ENCODE measurements around the gene UROC1.
A peak's percentile ranks its signal among the peaks of the same experiment; 100 is the strongest.

UROC1 gene

DNA sequence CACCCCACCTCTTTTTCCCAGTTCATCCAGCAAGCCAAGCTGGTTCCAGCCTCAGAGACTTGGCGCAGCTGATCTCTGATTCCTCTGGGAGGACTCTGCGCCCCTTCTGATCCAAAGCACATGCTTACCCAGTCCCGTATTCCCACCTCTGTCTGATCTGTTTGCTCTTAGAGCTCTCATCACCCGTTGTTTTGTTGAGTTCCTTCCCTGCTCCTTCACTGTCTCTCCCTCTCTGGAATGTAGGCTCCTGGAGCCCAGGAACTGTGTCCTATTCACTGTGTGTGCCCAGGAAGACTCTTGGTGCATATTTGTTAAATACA lies 40.6 kb downstream of the UROC1 start:
- no peak for DNase-seq

DNA sequence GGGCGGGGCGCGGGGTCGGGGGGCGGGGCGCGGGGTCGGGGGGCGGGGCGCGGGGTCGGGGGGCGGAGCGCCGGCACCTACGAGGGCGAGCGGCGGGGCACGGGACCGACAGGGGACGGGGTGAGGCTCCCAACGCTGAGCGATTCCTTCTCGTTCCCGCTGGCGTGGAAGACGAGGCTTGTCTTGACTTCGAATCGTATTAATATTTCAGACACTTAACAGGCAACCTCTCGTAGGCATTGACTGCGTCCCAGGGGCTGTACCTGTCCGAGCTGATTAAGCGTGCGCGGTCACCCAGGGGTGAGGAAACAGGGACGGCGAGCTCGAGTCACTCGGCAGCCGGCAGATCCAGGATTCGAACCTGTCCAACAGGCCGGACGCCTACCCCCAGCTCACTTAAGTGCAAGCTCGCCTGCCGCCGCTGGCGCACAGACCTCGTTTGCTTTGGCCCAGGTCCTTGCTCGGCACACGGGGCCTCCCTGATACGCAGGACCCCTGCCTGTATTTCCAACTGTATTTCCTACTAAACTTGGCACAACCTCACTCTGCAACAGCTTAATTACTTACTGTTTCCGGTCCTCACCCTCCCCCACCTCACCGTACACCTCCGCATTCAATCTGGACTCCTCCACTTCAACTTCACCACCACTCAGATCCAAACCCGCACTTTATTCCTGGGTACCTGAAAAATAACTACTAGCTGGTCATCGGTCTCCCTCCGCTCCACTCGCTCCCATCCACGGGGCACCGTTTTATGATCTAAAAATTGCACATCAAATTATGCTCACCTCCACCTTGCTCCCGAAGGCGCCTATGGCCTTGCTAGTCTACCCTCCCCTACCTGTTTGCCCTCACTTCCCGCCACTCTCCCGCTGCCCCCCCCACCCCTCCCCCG lies 41.2 kb downstream of the UROC1 start:
- peak in 1 of 5 experiments; percentile 54 for DNase-seq

DNA sequence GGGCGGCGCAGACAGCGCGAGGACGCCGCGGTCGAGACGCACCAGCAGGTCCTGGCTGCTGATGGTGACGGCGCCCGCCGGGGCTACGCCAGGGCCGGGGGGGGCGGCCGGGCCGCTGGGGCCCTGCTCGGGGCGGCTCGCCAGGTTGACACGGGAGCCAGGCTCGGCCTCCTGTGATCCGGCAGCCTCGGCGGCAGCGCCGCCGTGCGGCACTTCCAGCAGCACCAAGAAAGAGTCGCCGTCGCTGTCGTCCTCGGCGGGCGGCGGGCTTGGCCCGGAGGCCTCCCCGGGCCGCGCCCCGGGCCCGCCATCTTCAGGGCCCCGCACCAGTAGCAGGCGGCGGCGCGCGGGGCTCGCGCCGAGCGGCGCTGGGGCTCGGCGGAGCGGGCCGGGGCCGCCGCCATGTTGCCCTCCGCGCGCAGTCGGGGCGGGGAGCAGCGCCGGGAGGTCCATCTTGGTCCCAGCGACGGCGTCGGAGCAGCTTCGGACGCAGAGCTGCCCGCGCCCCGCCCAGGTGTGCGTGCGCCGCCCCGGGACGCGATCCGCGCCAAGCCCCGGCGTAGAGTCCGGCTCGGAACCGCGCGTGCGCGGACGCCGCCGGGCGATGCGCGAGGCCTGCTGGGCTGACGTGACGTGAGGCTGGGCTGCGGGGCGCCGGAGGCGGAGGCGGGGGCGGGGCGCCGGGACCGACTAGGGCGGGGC lies 42.0 kb downstream of the UROC1 start, which contains the start of gene ZXDC:
Gene ZXDC, minus strand, starts transcription at position 479 of the 702 bp plus-strand sequence. Its CDS starts 26 bp downstream, at position 453.
- DNase-seq = peak; percentile 86 to 95 (median 90)

DNA sequence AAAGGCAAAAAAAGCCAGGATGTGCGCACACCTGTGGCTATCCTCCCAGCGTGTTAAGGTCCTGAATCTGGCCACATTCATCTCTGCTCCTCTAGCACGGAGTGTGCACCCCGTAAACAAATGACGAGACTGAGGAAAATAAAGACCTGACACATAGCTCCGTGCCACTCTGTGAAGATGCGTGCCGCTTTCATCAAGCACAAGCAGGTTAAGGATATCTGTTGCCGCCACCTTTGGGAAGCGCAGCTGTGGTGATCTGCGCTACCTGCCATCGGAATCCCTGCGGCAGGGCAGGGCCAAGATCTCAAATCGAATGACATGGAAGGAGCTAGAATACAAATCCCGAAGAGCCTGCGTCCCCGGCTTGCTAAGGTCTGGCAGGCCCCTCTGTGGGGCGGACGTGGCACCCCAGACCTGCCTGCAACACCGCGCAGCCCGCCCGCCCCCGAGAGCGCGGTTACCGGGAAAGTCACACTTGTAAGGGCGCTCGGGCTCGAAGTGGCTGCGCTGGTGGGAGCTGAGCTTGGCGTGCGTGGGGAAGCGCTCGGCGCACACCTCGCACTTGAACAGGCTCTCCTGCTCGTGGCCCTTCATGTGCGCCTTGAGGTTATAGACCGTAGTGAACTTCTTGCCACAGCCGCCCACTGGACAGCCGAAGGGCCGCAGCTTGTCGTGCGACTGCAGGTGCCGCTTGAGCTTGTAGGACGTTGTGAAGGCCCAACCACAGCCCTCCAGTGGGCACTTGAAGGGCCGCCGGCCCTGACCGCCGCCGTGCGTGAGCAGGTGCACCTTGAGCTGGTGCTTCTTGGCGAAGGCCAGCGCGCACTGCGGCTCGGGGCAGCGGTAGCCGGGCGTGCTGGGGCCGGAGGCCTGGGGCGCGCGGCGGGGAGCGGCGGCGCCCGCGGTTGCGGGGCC lies 42.8 kb downstream of the UROC1 start:
- peak in 4 of 5 experiments; percentile 7 to 50 (median 18) for DNase-seq

DNA sequence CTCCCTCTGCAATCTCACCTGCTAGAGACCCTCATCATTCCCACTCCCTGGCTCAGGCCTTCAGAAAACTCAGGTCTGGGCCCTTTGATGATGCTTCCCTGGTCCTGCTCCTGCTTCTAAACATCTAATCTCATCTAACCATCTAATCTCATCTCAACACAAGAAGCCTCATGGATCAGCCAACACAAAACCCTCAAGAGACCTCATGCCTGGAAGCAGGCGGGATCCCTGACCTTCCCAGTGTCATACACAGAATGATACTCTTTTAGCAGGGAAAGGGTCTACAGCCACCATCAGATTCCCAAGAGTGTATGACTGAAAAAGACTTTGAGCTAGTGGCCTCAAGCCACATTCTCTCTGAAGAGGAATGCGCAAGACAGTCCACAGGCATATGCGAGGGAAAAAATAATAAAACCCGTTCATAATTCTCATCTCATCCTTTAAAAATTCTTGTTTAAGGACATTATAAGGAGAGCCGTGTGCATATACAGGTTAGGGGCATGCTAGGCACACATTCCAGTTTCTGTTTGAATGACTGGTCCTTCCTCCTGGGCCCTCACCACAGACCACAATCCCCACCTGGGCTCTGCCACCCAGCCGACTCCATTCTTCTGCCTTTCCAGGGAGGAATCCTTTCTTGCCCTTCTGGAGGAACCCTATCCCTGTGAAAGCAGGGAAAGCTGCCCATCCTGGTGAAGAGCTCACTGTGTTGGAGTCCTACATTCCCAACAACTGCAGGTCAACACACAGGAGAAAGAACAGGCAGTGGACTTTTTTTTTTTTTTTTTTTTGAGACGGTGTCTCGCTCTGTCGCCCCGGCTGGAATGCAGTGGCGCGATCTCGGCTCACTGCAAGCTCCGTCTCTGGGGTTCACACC lies 44.0 kb downstream of the UROC1 start:
- DNase-seq = peak in 1 of 5 experiments; percentile 45

DNA sequence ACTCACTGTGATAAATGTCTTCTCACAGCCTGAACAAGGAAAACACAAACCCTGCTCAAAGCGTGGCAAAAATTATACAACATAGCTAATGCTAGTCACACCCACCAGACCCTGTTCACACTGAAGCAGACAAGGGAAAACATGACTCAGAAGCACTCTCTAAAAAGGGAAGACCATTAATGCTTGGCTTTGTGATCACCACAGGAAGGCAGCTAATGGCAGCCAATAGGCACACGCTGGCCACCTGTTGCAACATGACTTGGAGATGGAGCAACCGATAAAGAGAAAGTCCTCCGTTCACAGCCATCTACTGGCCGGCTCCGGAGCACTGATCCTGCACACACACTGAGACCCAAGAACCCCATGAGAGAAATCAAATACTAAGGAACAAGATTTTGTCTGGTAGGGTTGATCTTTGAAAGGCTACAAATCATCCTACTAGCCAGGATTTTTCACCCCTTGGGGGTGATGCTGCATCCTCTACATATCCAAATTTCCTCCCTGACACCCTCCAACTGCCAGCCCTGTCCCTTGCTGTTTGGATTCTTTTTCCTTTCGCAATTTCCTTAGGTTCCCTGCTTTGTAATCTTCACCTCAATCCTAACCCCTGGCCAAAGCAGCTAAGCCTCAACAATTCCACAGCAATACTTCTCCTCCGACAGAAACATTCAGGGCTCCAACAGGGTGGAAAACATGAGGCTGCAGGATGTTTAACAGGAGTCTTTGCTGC lies 45.1 kb downstream of the UROC1 start:
- DNase-seq = no peak

DNA sequence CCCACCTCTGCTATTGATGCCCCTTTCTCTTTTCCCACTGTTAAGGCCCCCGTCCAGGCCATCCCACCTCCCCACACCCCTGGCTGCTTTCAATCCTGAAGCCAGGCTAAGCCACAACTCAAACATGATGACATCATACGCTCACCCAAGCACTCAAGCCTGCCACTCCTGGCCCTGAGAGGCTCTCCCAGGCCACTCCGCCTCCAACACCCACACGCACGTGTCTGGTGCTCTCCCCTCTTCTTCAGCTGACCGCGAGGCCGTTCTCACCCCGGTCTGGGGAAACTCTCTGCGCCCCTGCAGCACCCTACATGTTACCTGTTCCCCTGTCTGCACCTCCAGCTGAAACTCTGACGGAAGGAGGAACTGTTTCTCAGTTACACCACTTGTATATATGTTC lies 48.1 kb downstream of the UROC1 start:
- DNase-seq = no peak

DNA sequence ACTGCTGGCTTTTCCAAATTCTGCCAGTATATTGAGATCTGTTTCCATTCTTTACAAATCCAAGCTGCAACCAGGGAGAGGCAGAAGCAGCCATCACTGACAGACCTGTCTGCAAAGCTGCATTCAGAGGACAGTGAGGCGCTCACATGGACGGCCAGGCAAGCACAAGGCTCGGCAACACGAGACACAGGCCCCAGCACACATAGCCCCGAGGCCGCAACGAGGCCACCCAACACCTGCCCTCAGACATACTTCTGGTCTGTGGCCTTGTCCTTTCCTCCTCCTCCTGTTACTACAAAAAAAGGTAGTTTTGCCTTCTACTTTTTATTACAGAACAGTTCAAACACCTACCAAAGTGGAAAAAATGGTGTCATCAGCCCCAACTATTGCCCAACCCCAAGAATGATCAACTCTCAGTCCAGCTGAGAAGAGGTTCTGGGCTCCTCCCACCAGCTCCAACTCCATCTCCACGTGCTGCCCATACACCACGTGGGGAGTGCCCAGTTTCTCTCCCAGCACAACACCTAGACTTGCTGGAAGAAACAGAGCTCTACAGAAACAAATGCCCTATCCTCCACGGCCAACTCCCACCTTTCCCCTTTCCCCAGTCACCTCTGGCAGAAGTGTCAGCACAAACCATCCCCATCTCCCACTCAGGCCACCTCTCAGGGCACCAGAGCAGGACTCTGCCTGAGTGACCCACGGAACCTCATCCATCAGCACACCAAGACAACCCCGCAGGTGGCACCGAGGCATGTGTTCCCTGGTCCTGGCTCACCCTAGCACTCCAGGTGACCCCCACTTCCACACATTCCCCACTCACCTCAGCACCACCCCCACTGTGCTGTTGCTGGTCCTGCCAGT lies 49.3 kb downstream of the UROC1 start:
- DNase-seq = no peak

DNA sequence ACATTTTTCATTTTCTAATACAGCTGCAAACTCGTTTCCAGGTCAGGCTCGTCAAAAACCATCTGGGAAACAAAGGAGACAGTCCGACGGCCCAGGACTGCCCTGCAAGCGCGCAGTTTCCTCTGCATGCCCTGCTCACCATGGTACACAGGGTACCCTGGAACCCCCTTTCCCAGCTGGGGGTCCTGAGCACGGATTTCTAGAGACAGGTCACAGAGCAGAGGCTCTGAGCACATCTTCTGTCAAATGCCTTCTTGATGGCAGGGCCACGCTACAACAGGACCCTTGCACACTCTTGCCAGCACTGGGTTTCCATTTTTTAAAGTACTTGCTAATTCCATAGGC lies 50.0 kb downstream of the UROC1 start:
- DNase-seq = no peak

DNA sequence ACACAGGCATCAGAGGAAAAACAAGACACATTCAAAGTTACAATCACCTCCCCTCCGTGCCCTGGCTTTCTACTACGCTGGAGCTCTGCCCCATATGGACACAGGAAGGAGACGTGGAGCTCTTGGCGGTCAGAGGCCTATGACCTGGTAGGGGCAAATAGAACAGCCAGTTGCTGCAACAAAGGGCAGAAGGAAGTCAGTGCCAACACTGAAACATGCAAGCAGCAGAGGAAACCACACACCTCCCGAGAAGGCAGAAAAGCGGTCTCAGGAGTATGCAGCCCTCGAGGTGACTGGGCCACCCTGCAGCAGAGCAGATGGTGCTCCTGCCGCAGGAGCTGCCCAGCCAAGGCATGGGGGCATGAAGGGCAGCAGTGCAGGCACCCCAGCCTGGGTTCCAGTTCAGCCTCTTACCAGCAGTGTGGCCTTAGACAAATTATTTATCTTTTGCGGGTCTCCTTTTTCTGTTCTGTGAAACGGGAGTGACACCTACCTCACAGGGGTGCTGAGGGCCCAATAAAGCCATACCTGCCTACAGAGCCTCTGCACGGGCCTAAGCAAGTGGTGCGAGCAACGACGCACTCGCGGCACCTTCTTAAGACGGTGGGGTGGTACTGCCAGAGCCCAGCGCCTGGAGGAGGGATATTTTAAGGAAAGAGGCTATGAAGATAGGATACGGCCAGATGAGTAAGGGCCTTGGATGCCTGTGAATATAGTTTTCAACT lies 50.5 kb downstream of the UROC1 start:
- peak in 1 of 5 experiments; percentile 42 for DNase-seq

DNA sequence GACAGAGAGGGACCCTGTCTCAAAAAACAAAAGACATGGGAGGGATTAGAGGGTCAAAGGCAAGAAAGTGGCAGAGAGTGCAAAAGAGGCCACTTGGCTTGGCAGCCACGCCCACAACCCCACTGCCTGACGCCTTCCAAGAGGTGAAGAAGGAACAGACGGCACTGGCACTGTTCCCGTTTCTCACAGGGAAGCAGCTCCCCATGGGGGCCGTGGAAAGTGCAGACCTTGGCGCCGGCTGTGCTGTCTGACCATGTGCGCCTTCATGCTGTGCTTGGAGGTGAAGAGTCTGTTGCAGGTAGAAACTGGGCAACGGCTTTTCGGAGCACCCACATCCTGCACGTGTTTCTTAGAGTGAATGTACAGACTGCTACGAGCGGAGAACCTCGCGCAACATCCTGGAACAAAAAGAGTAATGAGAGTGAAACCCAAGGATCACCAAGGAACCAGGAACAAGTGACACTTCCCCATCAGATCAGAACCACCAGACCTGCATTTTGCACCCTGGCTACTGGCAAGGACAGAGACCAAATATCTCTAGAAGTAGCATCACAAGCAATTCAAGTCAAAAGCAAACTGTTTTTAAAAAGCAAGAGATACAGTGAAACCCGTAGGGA lies 51.5 kb downstream of the UROC1 start:
- DNase-seq = peak in 1 of 5 experiments; percentile 41

DNA sequence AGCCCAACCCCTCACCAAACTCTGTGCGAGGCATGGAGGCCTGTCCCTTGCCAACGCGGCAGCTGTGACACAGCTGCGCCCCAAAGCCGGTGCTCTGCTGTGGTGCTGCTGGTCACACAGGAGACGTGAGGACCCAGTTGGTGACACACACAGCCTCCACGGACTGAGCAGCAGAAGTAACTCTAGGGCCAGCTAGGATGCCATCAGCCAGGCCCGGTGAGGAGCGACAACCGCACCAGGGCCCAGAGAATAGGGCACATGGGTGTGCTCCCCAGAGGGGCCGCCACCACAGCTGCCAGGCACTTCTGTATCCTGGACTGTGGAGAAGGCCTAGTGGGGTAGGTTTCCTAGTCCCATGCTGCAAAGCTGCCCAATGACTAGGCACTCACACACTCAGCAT lies 52.6 kb downstream of the UROC1 start:
- DNase-seq = no peak

DNA sequence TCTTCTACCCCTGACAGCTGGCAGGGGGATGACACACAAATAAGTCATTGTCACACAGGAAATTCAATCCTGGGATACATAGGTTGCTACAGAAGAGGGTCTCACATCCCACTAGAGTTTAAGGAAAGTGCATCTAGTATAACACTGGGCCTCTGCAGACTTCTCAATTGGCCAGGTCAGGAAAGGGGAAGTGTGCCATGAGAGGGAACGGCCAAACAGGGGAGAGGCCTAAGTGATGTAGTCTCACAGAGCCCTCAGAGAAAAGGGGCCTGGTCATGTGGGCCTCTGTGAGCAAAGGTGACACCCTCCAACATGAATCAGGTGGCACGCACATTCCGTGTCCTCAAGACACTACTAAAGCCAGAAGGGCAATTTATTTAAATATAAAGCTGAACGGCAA lies 53.1 kb downstream of the UROC1 start:
- DNase-seq = no peak

DNA sequence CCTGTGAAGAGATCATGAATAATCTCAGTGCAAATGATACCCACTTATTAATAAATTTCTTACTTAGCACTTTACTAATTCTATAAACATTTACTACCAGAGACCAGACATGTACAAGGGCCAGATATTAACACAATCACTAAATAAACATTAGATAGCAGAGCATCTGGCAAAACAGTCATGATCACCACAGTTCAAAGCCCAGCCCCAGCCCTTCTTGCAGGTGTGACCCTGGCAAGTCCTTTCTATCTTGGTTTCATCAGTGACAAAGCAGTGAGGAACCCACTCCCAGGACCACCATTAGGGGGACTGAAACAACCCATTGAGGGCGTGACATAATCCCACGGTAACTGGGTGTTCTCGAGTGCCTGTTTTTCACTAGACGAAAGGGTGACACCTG lies 53.5 kb downstream of the UROC1 start:
- no peak for DNase-seq

DNA sequence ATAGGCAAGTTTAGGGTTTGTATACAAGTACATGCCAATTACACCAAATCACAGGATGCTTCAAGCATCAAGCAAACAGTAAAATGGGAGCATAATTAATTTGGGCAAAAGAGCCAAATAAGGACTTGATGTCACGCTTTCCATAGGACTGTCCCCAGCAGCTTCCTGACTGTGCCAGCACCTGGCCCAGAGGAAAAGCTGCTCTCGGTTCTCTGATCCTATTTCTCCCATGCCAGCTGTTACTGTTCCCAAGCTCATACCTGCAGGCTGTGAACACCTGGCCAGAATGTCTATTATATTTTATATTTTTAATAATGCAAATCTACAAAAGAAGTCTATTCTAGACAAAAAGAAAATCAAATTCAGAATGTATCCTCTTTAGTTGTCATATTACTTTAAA lies 54.1 kb downstream of the UROC1 start:
- no peak for DNase-seq

DNA sequence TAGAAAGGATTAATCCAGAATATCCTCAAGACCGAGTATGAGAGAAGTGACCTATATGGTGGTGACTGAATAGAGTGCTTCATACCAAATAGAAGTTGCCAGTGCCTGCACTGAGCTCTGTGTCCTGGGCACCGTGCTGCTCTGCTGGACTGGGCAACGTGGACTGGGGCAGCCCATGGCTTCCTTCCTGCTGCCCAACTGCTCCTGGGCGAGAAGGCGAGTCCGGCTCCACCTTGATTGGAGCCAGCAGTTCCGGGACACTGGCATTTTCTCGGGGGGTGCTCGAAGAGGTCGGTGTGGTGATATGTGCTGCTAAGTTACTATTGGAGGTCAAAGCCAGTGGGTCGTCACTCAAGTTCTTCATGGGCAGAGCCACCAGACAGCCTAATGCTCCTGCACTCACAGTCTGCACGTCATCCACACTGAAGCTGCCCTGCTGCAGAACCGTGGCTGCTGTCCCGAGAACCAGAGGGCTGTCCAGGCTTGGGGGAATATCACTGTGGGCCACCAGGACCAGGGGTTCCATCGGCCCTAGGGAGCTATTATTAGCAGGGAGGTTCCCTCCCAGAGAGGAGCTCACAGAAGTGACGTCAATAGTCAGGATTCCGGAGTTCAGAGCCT lies 56.0 kb downstream of the UROC1 start:
- DNase-seq = no peak

DNA sequence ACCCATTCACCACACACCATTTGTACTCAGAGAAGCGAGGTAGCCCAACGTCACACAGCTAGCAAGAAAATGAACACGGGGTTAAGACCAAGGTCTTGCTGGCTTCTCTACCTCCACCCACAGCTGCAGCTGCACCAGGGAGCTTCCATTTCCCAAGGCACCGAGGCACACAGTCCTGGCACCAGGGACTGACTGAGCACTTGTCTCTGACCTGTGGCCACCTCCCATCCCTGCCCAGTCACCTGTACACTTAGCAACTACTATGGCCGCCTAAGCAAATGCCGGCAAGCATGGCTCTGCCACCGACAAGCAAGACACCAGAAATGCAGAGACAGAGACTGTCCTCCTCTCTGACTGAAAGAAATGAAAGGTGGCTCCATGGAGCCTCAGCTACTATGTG lies 57.2 kb downstream of the UROC1 start:
- DNase-seq = no peak

DNA sequence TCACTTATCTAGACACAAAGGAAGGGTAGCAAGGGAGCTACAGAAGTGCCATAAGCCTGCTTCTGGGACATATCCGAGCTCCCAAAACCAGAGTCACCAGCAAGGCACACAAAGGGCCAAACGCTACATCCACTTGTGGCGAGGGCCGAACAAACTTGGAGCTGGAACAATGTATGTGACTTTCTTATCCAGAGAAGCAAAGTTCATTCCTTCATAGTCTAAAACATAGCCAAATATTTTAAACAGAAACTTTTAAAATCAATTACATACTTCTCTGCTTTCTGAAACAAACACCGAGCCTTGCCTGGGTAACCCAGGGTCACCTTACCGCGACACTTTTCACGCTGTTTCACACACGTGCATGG lies 57.8 kb downstream of the UROC1 start:
- no peak for DNase-seq
